Astrocyte (in vitro differentiated cells and primary cell): ENCODE data around the gene PCDHGB2. TPM values are rescaled to one million over a fixed set of nuclear protein-coding genes. Genes with fewer than 3 reads are reported as not detected.
A peak's percentile ranks its signal among the peaks of the same experiment; 100 is the strongest.

ENCODE experiments used
- DNase-seq: peaks from one replicate; pipeline ENCODE4 v3.0.0-alpha.2; 2010; ENCODE audit warnings: low read depth
- FAIRE-seq: peaks from 2 replicates; lab custom pipeline; 2011; peaks lifted over from hg19 to GRCh38; lab: Jason Lieb, UNC
- H2AFZ ChIP-seq: 2 replicates; pipeline ENCODE4 v1.6.0; 2012; ENCODE audit warnings: low read depth, low read length, inconsistent platforms
- H3K27ac ChIP-seq: 2 replicates; pipeline ENCODE4 v1.5.1; 2011; ENCODE audit warnings: low read depth, low read length, inconsistent platforms
- H3K27me3 ChIP-seq: 2 replicates; pipeline ENCODE4 v1.6.0; 2011; ENCODE audit warnings: low read length, inconsistent platforms; ENCODE audit not compliant: insufficient read depth
- H3K36me3 ChIP-seq: 2 replicates; pipeline ENCODE4 v1.5.1; 2011; ENCODE audit warnings: low read length, inconsistent platforms; ENCODE audit not compliant: insufficient read depth
- H3K4me1 ChIP-seq: 2 replicates; pipeline ENCODE4 v1.5.1; 2011; ENCODE audit warnings: low read length, inconsistent platforms; ENCODE audit not compliant: insufficient read depth
- H3K4me2 ChIP-seq: 2 replicates; pipeline ENCODE4 v1.6.0; 2012; ENCODE audit warnings: low read length, inconsistent platforms
- H3K4me3 ChIP-seq: 2 replicates; pipeline ENCODE4 v1.5.1; 2011; ENCODE audit warnings: low read depth, mild to moderate bottlenecking, low read length, inconsistent platforms; ENCODE audit not compliant: insufficient read depth
- H3K79me2 ChIP-seq: 2 replicates; pipeline ENCODE4 v1.6.0; 2012; ENCODE audit warnings: mild to moderate bottlenecking, low read length, inconsistent platforms; ENCODE audit not compliant: insufficient read depth
- H3K9ac ChIP-seq: 2 replicates; pipeline ENCODE4 v1.6.0; 2012; ENCODE audit warnings: mild to moderate bottlenecking, low read length, inconsistent platforms
- H3K9me3 ChIP-seq: 2 replicates; pipeline ENCODE4 v1.5.1; 2012; ENCODE audit warnings: low read depth, mild to moderate bottlenecking, low read length, inconsistent platforms; ENCODE audit not compliant: insufficient read depth
- H4K20me1 ChIP-seq: 2 replicates; pipeline ENCODE4 v1.6.0; 2012; ENCODE audit warnings: low read length, inconsistent platforms; ENCODE audit not compliant: insufficient read depth
- H3K27ac Mint-ChIP-seq: one replicate; pipeline ENCODE4 v1.8.0; 2021; ENCODE audit warnings: mild to moderate bottlenecking, mixed read lengths; ENCODE audit not compliant: unreplicated experiment
- H3K27me3 Mint-ChIP-seq: one replicate; pipeline ENCODE4 v1.8.0; 2021; ENCODE audit warnings: low read depth, mixed read lengths; ENCODE audit not compliant: unreplicated experiment
- H3K36me3 Mint-ChIP-seq: one replicate; pipeline ENCODE4 v1.8.0; 2021; ENCODE audit warnings: low read depth, mixed read lengths; ENCODE audit not compliant: unreplicated experiment
- H3K4me1 Mint-ChIP-seq: one replicate; pipeline ENCODE4 v1.8.0; 2021; ENCODE audit warnings: low read depth, mixed read lengths; ENCODE audit not compliant: unreplicated experiment
- H3K4me3 Mint-ChIP-seq: one replicate; pipeline ENCODE4 v1.8.0; 2021; ENCODE audit warnings: mild to moderate bottlenecking, moderate library complexity, mixed read lengths; ENCODE audit not compliant: unreplicated experiment
- H3K9me3 Mint-ChIP-seq: one replicate; pipeline ENCODE4 v1.8.0; 2021; ENCODE audit warnings: mild to moderate bottlenecking, mixed read lengths; ENCODE audit not compliant: unreplicated experiment
- EZH2 ChIP-seq: IDR thresholded peaks from 2 replicates; pipeline ENCODE4 v1.6.1; 2012; ENCODE audit warnings: mild to moderate bottlenecking, low read length, inconsistent platforms; ENCODE audit not compliant: insufficient read depth
- total RNA-seq: library from RNA; stranded (reverse); gene quantifications from 2 replicates; pipeline ENCODE4 v1.2.1, GENCODE V29; 2021
- TF ChIP-seq, protein P1 (sequence below): IDR thresholded peaks from 2 replicates; pipeline ENCODE4 v1.5.1; 2011; ENCODE audit warnings: low read depth, mild to moderate bottlenecking, inconsistent platforms, low read length, moderate library complexity; ENCODE audit not compliant: insufficient read depth

PCDHGB2 gene
- total RNA-seq, 1 donor from 2014 or later = 1.4 TPM

DNA sequence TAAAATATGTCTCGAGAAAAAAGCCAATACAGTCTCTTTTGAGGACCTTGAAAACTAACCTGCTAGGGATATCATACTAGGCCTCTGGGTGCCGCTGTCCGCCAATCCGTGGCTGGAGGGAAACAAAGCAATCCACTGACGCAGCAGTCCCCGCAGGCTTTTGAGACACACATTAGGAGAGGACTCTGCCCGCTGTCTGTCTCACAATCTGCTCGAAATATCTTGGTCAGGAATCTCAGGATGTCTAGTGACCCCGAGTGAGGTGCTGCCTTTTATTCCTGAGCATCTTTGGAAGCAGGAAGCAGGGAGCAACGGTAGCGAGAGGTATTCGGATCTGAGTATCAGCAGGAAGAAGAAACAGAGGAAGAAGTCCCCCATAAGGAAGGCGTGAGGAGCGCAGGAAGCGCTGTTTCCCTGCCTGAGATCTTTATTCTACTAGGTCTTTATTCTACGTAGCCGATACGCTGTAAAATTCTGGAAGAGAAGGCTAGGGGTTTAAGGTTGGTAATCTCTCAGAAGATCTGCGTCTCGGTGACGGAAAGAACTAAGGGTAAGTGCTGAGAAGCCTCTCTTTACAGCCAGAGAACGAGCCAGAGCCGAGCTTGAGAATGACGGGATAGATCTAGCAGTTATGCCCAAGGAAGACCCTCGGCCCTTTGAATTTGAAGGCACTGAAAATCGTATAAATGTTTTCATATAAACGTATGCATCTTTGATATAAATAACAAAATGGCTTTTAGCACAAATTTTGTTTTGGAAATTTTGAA is 33.5 kb upstream of the PCDHGB2 start:
- no peak for TF ChIP-seq EZH2
- TF ChIP-seq, protein P1, sequence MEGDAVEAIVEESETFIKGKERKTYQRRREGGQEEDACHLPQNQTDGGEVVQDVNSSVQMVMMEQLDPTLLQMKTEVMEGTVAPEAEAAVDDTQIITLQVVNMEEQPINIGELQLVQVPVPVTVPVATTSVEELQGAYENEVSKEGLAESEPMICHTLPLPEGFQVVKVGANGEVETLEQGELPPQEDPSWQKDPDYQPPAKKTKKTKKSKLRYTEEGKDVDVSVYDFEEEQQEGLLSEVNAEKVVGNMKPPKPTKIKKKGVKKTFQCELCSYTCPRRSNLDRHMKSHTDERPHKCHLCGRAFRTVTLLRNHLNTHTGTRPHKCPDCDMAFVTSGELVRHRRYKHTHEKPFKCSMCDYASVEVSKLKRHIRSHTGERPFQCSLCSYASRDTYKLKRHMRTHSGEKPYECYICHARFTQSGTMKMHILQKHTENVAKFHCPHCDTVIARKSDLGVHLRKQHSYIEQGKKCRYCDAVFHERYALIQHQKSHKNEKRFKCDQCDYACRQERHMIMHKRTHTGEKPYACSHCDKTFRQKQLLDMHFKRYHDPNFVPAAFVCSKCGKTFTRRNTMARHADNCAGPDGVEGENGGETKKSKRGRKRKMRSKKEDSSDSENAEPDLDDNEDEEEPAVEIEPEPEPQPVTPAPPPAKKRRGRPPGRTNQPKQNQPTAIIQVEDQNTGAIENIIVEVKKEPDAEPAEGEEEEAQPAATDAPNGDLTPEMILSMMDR = peak; percentile 50
- Histone ChIP-seq H3K4me3 (peak overlapping the region; percentile 66), H3K27ac (peak overlapping the region; percentile 31), H3K27me3 (no peaks in the 10 kb centered on the region), H3K79me2 (no peaks in the 10 kb centered on the region), H3K9ac (peak overlapping the region; percentile 80), H3K36me3 (no peaks in the 10 kb centered on the region), H3K9me3 (peaks cover 16% of the 10 kb centered on the region), H3K4me1 (no peaks in the 10 kb centered on the region), H4K20me1 (no peaks in the 10 kb centered on the region), H2AFZ (peak overlapping the region; percentile 91), H3K4me2 (peak overlapping the region; percentile 93)
- Mint-ChIP-seq H3K27ac (no peak overlapping the region), H3K4me1 (no peaks in the 10 kb centered on the region), H3K27me3 (no peaks in the 10 kb centered on the region), H3K36me3 (no peaks in the 10 kb centered on the region), H3K9me3 (peaks cover 9% of the 10 kb centered on the region), H3K4me3 (peak overlapping the region; percentile 47)
- FAIRE-seq = no peak
- DNase-seq = peak; percentile 68

DNA sequence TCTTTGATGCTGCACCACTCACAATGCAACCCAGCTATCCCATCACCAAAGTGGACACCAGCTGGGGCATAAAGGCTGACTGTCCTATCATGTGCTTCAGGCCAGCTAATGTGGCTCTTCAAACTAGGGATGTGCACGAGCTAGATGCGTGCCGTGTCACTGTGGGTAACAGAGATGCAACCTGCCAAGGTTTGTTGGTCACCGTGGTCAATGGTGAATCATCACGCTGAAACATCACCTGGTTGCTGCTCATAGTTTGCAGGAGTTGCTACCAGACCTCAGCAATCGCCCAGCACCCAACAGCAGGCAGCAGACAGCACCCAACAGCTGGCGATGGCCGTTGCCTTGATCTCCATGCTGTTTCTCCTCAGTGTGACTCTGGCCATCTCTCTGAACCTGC is 31.6 kb upstream of the PCDHGB2 start:
- no peaks in the 10 kb centered on the region for H4K20me1 ChIP-seq
- no peaks in the 10 kb centered on the region for H3K27me3 ChIP-seq
- peaks cover 25% of the 10 kb centered on the region for H3K9me3 ChIP-seq
- H3K36me3 ChIP-seq = no peaks in the 10 kb centered on the region
- Mint-ChIP-seq H3K4me1 (no peaks in the 10 kb centered on the region), H3K36me3 (no peaks in the 10 kb centered on the region), H3K4me3 (no peak overlapping the region), H3K9me3 (peaks cover 10% of the 10 kb centered on the region), H3K27me3 (no peaks in the 10 kb centered on the region), H3K27ac (no peak overlapping the region)
- TF ChIP-seq, protein P1 = no peak
- TF ChIP-seq EZH2 = no peak
- no peak overlapping the region for H3K27ac ChIP-seq
- no peaks in the 10 kb centered on the region for H3K4me1 ChIP-seq
- H2AFZ ChIP-seq = no peak overlapping the region
- no peak overlapping the region for H3K9ac ChIP-seq
- H3K4me3 ChIP-seq = no peak overlapping the region
- H3K79me2 ChIP-seq = no peaks in the 10 kb centered on the region
- FAIRE-seq = no peak
- no peak overlapping the region for H3K4me2 ChIP-seq
- no peak for DNase-seq
